ENCODE results near the gene KRT23. TPM values are rescaled to one million over a fixed set of nuclear protein-coding genes. Genes with fewer than 3 reads are reported as not detected.

The KRT23 gene
- total and polyA plus RNA-seq, 2 of the 13 experiments (the other 11 are each of a cell fraction or from before 2014, with no cell fraction given) = 24.7 to 51.1 TPM

- TF ChIP-seq ZNF30 (CRISPR knock-in tag; IDR thresholded peaks at IDR 0.05) = no peak
- TF ChIP-seq ZNF773 (CRISPR knock-in tag; IDR thresholded peaks at IDR 0.05; ENCODE audit: borderline replicate concordance) = no peak
- no peak for TF ChIP-seq ZNF761 (CRISPR knock-in tag; conservative IDR thresholded peaks at IDR 0.05)
- no peak for TF ChIP-seq ZNF572 (CRISPR knock-in tag; IDR thresholded peaks at IDR 0.05)
- TF ChIP-seq, protein P1, sequence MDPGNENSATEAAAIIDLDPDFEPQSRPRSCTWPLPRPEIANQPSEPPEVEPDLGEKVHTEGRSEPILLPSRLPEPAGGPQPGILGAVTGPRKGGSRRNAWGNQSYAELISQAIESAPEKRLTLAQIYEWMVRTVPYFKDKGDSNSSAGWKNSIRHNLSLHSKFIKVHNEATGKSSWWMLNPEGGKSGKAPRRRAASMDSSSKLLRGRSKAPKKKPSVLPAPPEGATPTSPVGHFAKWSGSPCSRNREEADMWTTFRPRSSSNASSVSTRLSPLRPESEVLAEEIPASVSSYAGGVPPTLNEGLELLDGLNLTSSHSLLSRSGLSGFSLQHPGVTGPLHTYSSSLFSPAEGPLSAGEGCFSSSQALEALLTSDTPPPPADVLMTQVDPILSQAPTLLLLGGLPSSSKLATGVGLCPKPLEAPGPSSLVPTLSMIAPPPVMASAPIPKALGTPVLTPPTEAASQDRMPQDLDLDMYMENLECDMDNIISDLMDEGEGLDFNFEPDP (CRISPR knock-in tag; conservative IDR thresholded peaks at IDR 0.05) = no peak
- no peak for TF ChIP-seq ZNF496 (CRISPR knock-in tag; IDR thresholded peaks at IDR 0.05; ENCODE audit: insufficient replicate concordance)
- TF ChIP-seq ZFP36L2 (CRISPR knock-in tag; IDR thresholded peaks at IDR 0.05) = no peak
- TF ChIP-seq AHR (CRISPR knock-in tag; IDR thresholded peaks at IDR 0.05) = no peak
- no peak for TF ChIP-seq ZNF260 (CRISPR knock-in tag; IDR thresholded peaks at IDR 0.05; ENCODE audit: borderline replicate concordance, low read depth)
- no peak for TF ChIP-seq CCDC6 (CRISPR knock-in tag; IDR thresholded peaks at IDR 0.05)
- TF ChIP-seq GATAD2A (CRISPR knock-in tag; IDR thresholded peaks at IDR 0.05) = peak; percentile 16
- no peak for TF ChIP-seq ZNF564 (CRISPR knock-in tag; IDR thresholded peaks at IDR 0.05)
- TF ChIP-seq ZBTB3 (CRISPR knock-in tag; IDR thresholded peaks at IDR 0.05; ENCODE audit: borderline replicate concordance, low read depth) = no peak
- no peak for TF ChIP-seq THAP8 (CRISPR knock-in tag; IDR thresholded peaks at IDR 0.05; ENCODE audit: borderline replicate concordance)
- TF ChIP-seq RARG (CRISPR knock-in tag; IDR thresholded peaks at IDR 0.05; ENCODE audit: low read depth) = no peak
- no peak for TF ChIP-seq ZC3H4 (CRISPR knock-in tag; IDR thresholded peaks at IDR 0.05; ENCODE audit: borderline replicate concordance)
- TF ChIP-seq ARNT2 (CRISPR knock-in tag; IDR thresholded peaks at IDR 0.05; ENCODE audit: low read depth) = no peak; the same call in 1 of the 2 replicates
- TF ChIP-seq SMARCC2 (IDR thresholded peaks at IDR 0.05) = no peak
- peak; percentile 52; the same call in 1 of the 2 replicates for TF ChIP-seq JUND (CRISPR knock-in tag; IDR thresholded peaks at IDR 0.05)
- TF ChIP-seq ZNF589 (CRISPR knock-in tag; conservative IDR thresholded peaks at IDR 0.05) = no peak
- no peak for TF ChIP-seq CC2D1A (CRISPR knock-in tag; IDR thresholded peaks at IDR 0.05)
- TF ChIP-seq ZNF749 (CRISPR knock-in tag; IDR thresholded peaks at IDR 0.05; ENCODE audit: borderline replicate concordance) = no peak
- TF ChIP-seq NR2F2 (IDR thresholded peaks at IDR 0.05; ENCODE audit: borderline replicate concordance, low read depth) = no peak
- TF ChIP-seq, protein P2, sequence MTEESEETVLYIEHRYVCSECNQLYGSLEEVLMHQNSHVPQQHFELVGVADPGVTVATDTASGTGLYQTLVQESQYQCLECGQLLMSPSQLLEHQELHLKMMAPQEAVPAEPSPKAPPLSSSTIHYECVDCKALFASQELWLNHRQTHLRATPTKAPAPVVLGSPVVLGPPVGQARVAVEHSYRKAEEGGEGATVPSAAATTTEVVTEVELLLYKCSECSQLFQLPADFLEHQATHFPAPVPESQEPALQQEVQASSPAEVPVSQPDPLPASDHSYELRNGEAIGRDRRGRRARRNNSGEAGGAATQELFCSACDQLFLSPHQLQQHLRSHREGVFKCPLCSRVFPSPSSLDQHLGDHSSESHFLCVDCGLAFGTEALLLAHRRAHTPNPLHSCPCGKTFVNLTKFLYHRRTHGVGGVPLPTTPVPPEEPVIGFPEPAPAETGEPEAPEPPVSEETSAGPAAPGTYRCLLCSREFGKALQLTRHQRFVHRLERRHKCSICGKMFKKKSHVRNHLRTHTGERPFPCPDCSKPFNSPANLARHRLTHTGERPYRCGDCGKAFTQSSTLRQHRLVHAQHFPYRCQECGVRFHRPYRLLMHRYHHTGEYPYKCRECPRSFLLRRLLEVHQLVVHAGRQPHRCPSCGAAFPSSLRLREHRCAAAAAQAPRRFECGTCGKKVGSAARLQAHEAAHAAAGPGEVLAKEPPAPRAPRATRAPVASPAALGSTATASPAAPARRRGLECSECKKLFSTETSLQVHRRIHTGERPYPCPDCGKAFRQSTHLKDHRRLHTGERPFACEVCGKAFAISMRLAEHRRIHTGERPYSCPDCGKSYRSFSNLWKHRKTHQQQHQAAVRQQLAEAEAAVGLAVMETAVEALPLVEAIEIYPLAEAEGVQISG (CRISPR knock-in tag; IDR thresholded peaks at IDR 0.05) = no peak
- TF ChIP-seq ZNF350 (CRISPR knock-in tag; IDR thresholded peaks at IDR 0.05; ENCODE audit: borderline replicate concordance, low read depth) = no peak
- TF ChIP-seq ZNF558 (CRISPR knock-in tag; IDR thresholded peaks at IDR 0.05; ENCODE audit: borderline replicate concordance) = no peak
Measured at GRCh38 chr17:40903129-40903847, 34.2 kb downstream of the KRT23 start (continued).
